Measurements from ENCODE around the gene ARHGEF3. TPM values are rescaled to one million over a fixed set of nuclear protein-coding genes. Genes with fewer than 3 reads are reported as not detected.
A peak's percentile ranks its signal among the peaks of the same experiment; 100 is the strongest.

ARHGEF3 gene
- total RNA-seq, 1 experiment from 2014 or later = 7.9 TPM

- TF ChIP-seq FOXP4 (CRISPR knock-in tag; IDR thresholded peaks at IDR 0.05) (no peak), E2F4 (CRISPR knock-in tag; IDR thresholded peaks at IDR 0.05; ENCODE audit: borderline replicate concordance, low read depth) (no peak), AR (CRISPR knock-in tag; IDR thresholded peaks at IDR 0.05) (no peak), ZNF423 (CRISPR knock-in tag; IDR thresholded peaks at IDR 0.05) (no peak), ZNF416 (CRISPR knock-in tag; IDR thresholded peaks at IDR 0.05) (no peak), CBFB (CRISPR knock-in tag; IDR thresholded peaks at IDR 0.05; ENCODE audit: low read depth) (no peak)
Observed at GRCh38 chr3:56795829-56796185, 5.9 kb downstream of the ARHGEF3 start (continued).

GRCh38 chr3:56795097-56795828 is 6.5 kb downstream of the ARHGEF3 start:
- POLR2A ChIA-PET = no interaction called here
- CTCF ChIA-PET = interaction anchor here (0.6 kb wide), 1 partner anchor 364 kb away, joined by 3 read pairs; no protein-coding TSS in a partner anchor
- H3K36me3 Mint-ChIP-seq = no peaks in the 10 kb centered on the region
- TF ChIP-seq TEAD1 (CRISPR knock-in tag; IDR thresholded peaks at IDR 0.05) (no peak), USF1 (CRISPR knock-in tag; IDR thresholded peaks at IDR 0.05) (no peak), SMAD3 (CRISPR knock-in tag; IDR thresholded peaks at IDR 0.05; ENCODE audit: borderline replicate concordance) (no peak), NR2C2 (CRISPR knock-in tag; IDR thresholded peaks at IDR 0.05) (no peak), HMGA2 (CRISPR knock-in tag; IDR thresholded peaks at IDR 0.05) (no peak), GABPB1 (CRISPR knock-in tag; IDR thresholded peaks at IDR 0.05) (peak; percentile 68), FOXK1 (CRISPR knock-in tag; IDR thresholded peaks at IDR 0.05) (no peak), RELA (CRISPR knock-in tag; IDR thresholded peaks at IDR 0.05; ENCODE audit: borderline replicate concordance) (no peak)
- H3K4me1 Mint-ChIP-seq = peaks cover 7% of the 10 kb centered on the region
- no peaks in the 10 kb centered on the region for H3K27me3 Mint-ChIP-seq (ENCODE audit: low read depth)
- ATAC-seq = no peak
- DNase-seq (ENCODE audit: low spot score) = no peak
- no peaks in the 10 kb centered on the region for H3K9me3 Mint-ChIP-seq
- no peak overlapping the region for H3K4me3 Mint-ChIP-seq
- no peak overlapping the region for H3K27ac Mint-ChIP-seq

- Mint-ChIP-seq H3K27me3 (ENCODE audit: low read depth) (no peaks in the 10 kb centered on the region), H3K4me3 (no peak overlapping the region), H3K9me3 (no peaks in the 10 kb centered on the region), H3K27ac (no peak overlapping the region), H3K4me1 (peaks cover 8% of the 10 kb centered on the region; the same call in 1 of the 2 replicates), H3K36me3 (no peaks in the 10 kb centered on the region)
- ChIA-PET POLR2A (no interaction called here), CTCF (interaction anchor here (1.7 to 5.1 kb wide), 2 partner anchors 8 to 10 kb away, joined by 5 to 32 read pairs; partner anchors contain the start of gene ARHGEF3)
- DNase-seq (ENCODE audit: low spot score) (no peak), ATAC-seq (no peak)
- no peak for TF ChIP-seq ZNF425 (CRISPR knock-in tag; conservative IDR thresholded peaks at IDR 0.05)
- TF ChIP-seq JAZF1 (CRISPR knock-in tag; IDR thresholded peaks at IDR 0.05) = no peak
- no peak for TF ChIP-seq ZSCAN18 (CRISPR knock-in tag; IDR thresholded peaks at IDR 0.05)
- no peak for TF ChIP-seq MXD4 (CRISPR knock-in tag; IDR thresholded peaks at IDR 0.05; ENCODE audit: borderline replicate concordance)
- TF ChIP-seq NR2C2 (CRISPR knock-in tag; IDR thresholded peaks at IDR 0.05) = no peak
- TF ChIP-seq ESRRA (CRISPR knock-in tag; IDR thresholded peaks at IDR 0.05; ENCODE audit: borderline replicate concordance) = no peak
- no peak for TF ChIP-seq USF1 (CRISPR knock-in tag; IDR thresholded peaks at IDR 0.05)
- TF ChIP-seq FOXP4 (CRISPR knock-in tag; IDR thresholded peaks at IDR 0.05) = no peak
Observed at GRCh38 chr3:56792193-56792592, 9.6 kb downstream of the ARHGEF3 start.

Data from WTC11 (cell line).